ENCODE data around the gene ESRRG. TPM values are rescaled to one million over a fixed set of nuclear protein-coding genes. Genes with fewer than 3 reads are reported as not detected.
"Not testable (repeated sequence)": the region's sequence is repeated elsewhere in the genome, so short reads cannot be mapped to it uniquely, and the experiment has no call there.

The ESRRG gene
- total and polyA plus RNA-seq, 12 donors = 1.2 to 18.0 (median 7.4) TPM

- intact Hi-C loops (cut with DNase I) = no loop called here
- Histone ChIP-seq H3K4me1 (replicated peaks in 1 of 2) (peaks cover 5 to 20% of the 10 kb centered on the region in 2 donors), H3K9me3 (replicated peaks in 1 of 3) (no peaks in the 10 kb centered on the region), H3K27ac (no peak overlapping the region), H3K4me3 (no peak overlapping the region), H3K27me3 (no peaks in the 10 kb centered on the region), H3K36me3 (replicated peaks in 1 of 2) (no peaks in the 10 kb centered on the region)
- no peak for DNase-seq
- 43 to 51% (median 47%) methylated on average over 5 of the region's 5 CpGs for WGBS, 4 donors
- TF ChIP-seq CTCF (IDR thresholded peaks at IDR 0.05) (no peak), POLR2A (IDR thresholded peaks at IDR 0.05) (no peak)
These were observed 13.2 kb downstream of the ESRRG start for GRCh38 chr1:216710055-216710454.

- Histone ChIP-seq H3K4me3 (no peak overlapping the region), H3K27ac (no peak overlapping the region), H3K9me3 (replicated peaks in 1 of 3) (no peaks in the 10 kb centered on the region), H3K36me3 (replicated peaks in 1 of 2) (no peaks in the 10 kb centered on the region), H3K27me3 (no peaks in the 10 kb centered on the region), H3K4me1 (replicated peaks in 1 of 2) (no peaks in the 10 kb centered on the region)
- WGBS, 4 donors = 71 to 88% (median 81%) methylated on average over 4 of the region's 4 CpGs
- intact Hi-C loops (cut with DNase I) = no loop called here
- no peak for TF ChIP-seq POLR2A (IDR thresholded peaks at IDR 0.05)
- TF ChIP-seq CTCF (IDR thresholded peaks at IDR 0.05) = no peak
- DNase-seq = no peak
These were observed 17.6 kb downstream of the ESRRG start for GRCh38 chr1:216705676-216706075.

GRCh38 chr1:216704065-216704464 is 19.2 kb downstream of the ESRRG start:
- H3K36me3 ChIP-seq (replicated peaks in 1 of 2); intact Hi-C loops (cut with DNase I); DNase-seq; H3K4me1 ChIP-seq (replicated peaks in 1 of 2); H3K27me3 ChIP-seq; H3K9me3 ChIP-seq (replicated peaks in 1 of 3); H3K27ac ChIP-seq; H3K4me3 ChIP-seq: not testable (repeated sequence)
- 93 to 95% (median 94%) methylated on average over 9 of the region's 9 CpGs for WGBS, 4 donors

- intact Hi-C loops (cut with DNase I) = no loop called here
- TF ChIP-seq CTCF (IDR thresholded peaks at IDR 0.05) (no peak), POLR2A (IDR thresholded peaks at IDR 0.05) (no peak)
- WGBS, 4 donors = 92 to 96% (median 93%) methylated on average over 3 of the region's 3 CpGs
These were observed 21.1 kb downstream of the ESRRG start for GRCh38 chr1:216702170-216702569.

GRCh38 chr1:216700779-216701178 is 22.4 kb downstream of the ESRRG start:
- no peaks in the 10 kb centered on the region for H3K4me1 ChIP-seq (replicated peaks in 1 of 2)
- no peaks in the 10 kb centered on the region for H3K27me3 ChIP-seq
- no peak for TF ChIP-seq CTCF (IDR thresholded peaks at IDR 0.05)
- no peak for TF ChIP-seq POLR2A (IDR thresholded peaks at IDR 0.05)
- intact Hi-C loops (cut with DNase I) = no loop called here
- no peak for DNase-seq
- 66 to 80% (median 74%) methylated on average over 4 of the region's 4 CpGs for WGBS, 4 donors
- H3K4me3 ChIP-seq = no peak overlapping the region
- H3K36me3 ChIP-seq (replicated peaks in 1 of 2) = no peaks in the 10 kb centered on the region
- H3K27ac ChIP-seq = no peak overlapping the region
- no peaks in the 10 kb centered on the region for H3K9me3 ChIP-seq (replicated peaks in 1 of 3)

More at GRCh38 chr1:216702170-216702569, 21.1 kb downstream of the ESRRG start:
- Histone ChIP-seq H3K4me3 (no peak overlapping the region), H3K4me1 (replicated peaks in 1 of 2) (no peaks in the 10 kb centered on the region), H3K9me3 (replicated peaks in 1 of 3) (no peaks in the 10 kb centered on the region), H3K36me3 (replicated peaks in 1 of 2) (no peaks in the 10 kb centered on the region), H3K27ac (no peak overlapping the region), H3K27me3 (no peaks in the 10 kb centered on the region)
- no peak for DNase-seq
